T-helper 2 cell treated with Interferon-gamma antibody and Interleukin-4, amounts not matched to agents 5 μg/mL and 100 μg/mL, for 36 hours (primary cell): ENCODE data around the gene EYS.

Experiments used
- DNase-seq: peaks from one replicate; pipeline ENCODE4 v3.0.0; 2021; ENCODE audit warnings: low spot score
- H3K27ac Mint-ChIP-seq: one replicate; pipeline ENCODE4 v1.8.0; 2021; ENCODE audit warnings: mild to moderate bottlenecking, mixed read lengths
- H3K27me3 Mint-ChIP-seq: one replicate; pipeline ENCODE4 v1.8.0; 2021; ENCODE audit warnings: low read depth, mixed read lengths
- H3K36me3 Mint-ChIP-seq: one replicate; pipeline ENCODE4 v1.8.0; 2021; ENCODE audit warnings: low read depth, mixed read lengths
- H3K4me1 Mint-ChIP-seq: one replicate; pipeline ENCODE4 v1.8.0; 2021; ENCODE audit warnings: low read depth, mixed read lengths
- H3K4me3 Mint-ChIP-seq: one replicate; pipeline ENCODE4 v1.8.0; 2022; ENCODE audit warnings: mild to moderate bottlenecking, moderate library complexity, mixed read lengths
- H3K9me3 Mint-ChIP-seq: one replicate; pipeline ENCODE4 v1.8.0; 2021; ENCODE audit warnings: mixed read lengths

EYS gene

DNA sequence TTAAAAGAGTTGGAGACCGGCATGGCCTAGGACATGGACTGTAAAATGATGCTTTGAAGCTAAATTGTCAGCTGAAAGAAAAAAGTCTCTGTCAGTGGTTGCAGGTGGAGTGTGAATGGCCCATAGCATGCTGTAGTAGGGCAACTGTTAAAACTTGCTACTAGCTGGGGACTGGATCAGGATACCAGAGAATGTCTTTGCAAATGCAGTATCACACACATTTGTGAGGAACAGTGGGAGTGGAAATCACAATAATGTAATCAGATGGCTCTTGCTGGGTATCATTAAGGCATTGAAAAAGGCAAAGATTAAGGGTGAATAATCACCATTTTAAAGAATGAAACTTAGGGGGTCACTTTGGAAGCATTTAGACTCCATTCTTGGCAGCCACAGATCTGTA, 737.9 kb downstream of the EYS start:
- H3K27ac Mint-ChIP-seq, result no peak overlapping the region
- H3K4me3 Mint-ChIP-seq, result no peak overlapping the region
- no peaks in the 10 kb centered on the region for H3K36me3 Mint-ChIP-seq
- peaks cover 30% of the 10 kb centered on the region for H3K9me3 Mint-ChIP-seq
- H3K4me1 Mint-ChIP-seq, result no peaks in the 10 kb centered on the region
- DNase-seq, result no peak
- H3K27me3 Mint-ChIP-seq, result no peaks in the 10 kb centered on the region

DNA sequence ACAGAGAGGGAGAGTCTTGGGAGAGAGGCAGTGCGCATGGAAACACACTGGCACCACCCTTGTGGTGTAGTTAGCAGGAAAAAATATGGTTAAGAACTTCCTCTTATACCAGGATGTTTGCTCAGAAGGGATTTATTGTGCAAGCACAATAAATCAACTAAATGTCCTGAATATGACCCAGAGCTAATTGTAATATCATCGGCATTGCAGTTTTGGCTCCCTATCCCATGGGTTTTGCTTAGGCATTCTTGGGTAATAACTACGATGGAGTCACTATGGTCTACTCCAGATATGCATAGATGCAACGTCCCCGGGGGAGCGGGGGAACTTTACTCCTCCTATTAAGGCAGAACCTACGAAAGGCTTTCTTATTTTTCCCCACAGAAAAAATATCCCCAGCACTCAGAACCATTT, 751.6 kb downstream of the EYS start:
- H3K9me3 Mint-ChIP-seq, result peaks cover 29% of the 10 kb centered on the region
- no peaks in the 10 kb centered on the region for H3K27me3 Mint-ChIP-seq
- H3K36me3 Mint-ChIP-seq, result no peaks in the 10 kb centered on the region
- no peak for DNase-seq
- no peak overlapping the region for H3K4me3 Mint-ChIP-seq
- no peak overlapping the region for H3K27ac Mint-ChIP-seq
- H3K4me1 Mint-ChIP-seq, result no peaks in the 10 kb centered on the region

DNA sequence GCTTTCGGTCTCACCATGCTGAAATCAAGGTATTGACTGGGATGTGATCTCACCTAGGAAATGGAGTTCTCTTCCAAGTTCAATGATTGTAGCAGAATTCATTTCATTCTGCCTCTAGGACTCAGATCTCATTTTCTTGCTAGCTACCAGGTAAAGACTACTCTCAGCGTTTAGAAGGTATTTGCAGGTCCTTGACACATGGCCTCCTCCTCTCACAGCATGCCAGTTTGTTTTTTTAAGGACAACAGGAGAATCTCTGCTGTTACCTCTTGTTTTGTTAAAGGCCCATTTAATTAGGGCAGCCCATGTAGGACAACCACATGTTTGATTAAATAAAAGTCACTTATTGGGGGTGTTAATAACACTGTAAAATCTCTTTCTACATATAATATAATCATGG, 757.8 kb downstream of the EYS start:
- no peak for DNase-seq
- H3K9me3 Mint-ChIP-seq, result peaks cover 17% of the 10 kb centered on the region
- H3K27me3 Mint-ChIP-seq, result no peaks in the 10 kb centered on the region
- no peak overlapping the region for H3K4me3 Mint-ChIP-seq
- no peaks in the 10 kb centered on the region for H3K36me3 Mint-ChIP-seq
- no peak overlapping the region for H3K27ac Mint-ChIP-seq
- H3K4me1 Mint-ChIP-seq, result no peaks in the 10 kb centered on the region

DNA sequence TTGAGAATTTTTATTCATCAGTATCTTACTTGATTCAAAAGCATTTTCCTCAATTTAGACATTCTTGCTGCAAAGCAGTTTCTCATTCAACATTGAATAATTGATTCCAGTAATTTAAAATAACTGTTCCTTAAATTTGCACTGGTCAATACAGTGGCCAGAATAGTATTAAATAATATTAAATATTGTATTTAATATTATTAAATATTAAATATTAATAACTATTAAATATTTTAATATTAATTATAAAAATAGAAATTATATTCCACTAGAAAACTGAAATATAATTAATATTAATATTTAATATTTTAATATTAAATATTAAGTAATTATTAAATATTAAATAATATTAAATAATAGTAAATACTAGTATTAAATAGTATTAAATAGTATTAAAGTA, 758.8 kb downstream of the EYS start:
- no peak for DNase-seq
- no peaks in the 10 kb centered on the region for H3K36me3 Mint-ChIP-seq

DNA sequence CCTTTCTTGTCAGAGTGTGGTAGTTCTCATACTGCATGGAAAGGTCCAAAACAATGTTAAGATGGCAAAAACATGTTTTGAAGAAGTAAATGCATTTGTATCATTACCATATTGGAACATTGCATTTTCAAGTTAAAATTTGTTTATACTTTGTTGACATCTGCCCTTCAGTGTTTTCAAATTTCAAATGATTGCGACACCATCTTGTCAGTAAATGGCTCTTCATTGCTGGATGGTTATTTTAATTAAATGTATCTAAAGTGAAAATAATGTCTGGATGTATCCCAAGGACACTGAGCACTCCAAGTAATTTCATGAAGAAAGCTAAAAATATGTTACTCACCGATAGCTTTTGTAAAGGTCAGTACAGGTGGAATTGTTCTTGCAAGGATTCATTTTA, 761.6 kb downstream of the EYS start:
- no peak overlapping the region for H3K27ac Mint-ChIP-seq
- H3K4me3 Mint-ChIP-seq, result no peak overlapping the region
- no peaks in the 10 kb centered on the region for H3K27me3 Mint-ChIP-seq
- DNase-seq, result no peak
- H3K9me3 Mint-ChIP-seq, result peaks cover 32% of the 10 kb centered on the region
- no peaks in the 10 kb centered on the region for H3K4me1 Mint-ChIP-seq
- H3K36me3 Mint-ChIP-seq, result no peaks in the 10 kb centered on the region

More for the DNA sequence above, 758.8 kb downstream of the EYS start:
- Mint-ChIP-seq H3K27me3 (no peaks in the 10 kb centered on the region), H3K27ac (no peak overlapping the region), H3K9me3 (peaks cover 26% of the 10 kb centered on the region), H3K4me3 (no peak overlapping the region), H3K4me1 (no peaks in the 10 kb centered on the region)

DNA sequence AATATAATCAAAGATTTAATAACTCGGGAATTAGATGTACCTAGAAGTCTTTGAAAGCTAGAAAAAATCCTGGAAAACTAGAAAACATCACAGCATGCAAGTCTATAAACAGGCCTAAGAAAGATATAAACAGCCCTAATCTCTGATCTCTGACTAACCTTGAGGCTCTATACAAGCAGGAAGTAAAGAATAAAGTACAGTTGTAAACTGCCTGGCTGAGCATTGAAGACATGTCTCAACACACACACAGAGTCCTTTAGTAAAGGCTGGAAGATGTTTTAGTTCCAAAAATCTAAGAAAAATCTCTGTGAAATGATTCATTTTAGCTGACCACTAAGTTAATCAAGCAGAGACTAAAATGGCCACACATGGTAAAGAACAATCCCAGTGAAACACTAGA, 774.5 kb downstream of the EYS start:
- Mint-ChIP-seq H3K4me1 (no peaks in the 10 kb centered on the region), H3K4me3 (no peak overlapping the region), H3K27me3 (no peaks in the 10 kb centered on the region), H3K36me3 (no peaks in the 10 kb centered on the region), H3K27ac (no peak overlapping the region), H3K9me3 (peaks cover 4% of the 10 kb centered on the region)
- DNase-seq, result no peak

DNA sequence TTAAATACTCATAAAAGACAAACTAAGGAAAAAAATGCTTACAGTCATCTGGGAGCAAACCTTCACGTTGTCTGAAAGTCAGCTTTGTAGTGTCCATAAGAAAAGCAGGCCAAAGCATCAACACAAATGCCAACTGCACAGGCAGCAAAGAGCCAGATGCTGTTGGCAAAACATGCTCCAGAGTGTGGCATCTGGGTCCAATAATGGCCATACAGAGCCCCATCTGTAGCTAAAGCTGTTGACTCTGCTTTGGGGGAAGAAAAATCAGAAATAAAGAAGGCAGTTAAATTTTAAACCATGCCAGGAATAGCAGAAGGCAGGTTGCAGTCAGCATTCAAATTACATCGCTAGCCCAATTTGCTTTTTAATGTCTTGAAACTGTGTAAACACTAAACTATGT, 776.3 kb downstream of the EYS start:
- no peaks in the 10 kb centered on the region for H3K27me3 Mint-ChIP-seq

DNA sequence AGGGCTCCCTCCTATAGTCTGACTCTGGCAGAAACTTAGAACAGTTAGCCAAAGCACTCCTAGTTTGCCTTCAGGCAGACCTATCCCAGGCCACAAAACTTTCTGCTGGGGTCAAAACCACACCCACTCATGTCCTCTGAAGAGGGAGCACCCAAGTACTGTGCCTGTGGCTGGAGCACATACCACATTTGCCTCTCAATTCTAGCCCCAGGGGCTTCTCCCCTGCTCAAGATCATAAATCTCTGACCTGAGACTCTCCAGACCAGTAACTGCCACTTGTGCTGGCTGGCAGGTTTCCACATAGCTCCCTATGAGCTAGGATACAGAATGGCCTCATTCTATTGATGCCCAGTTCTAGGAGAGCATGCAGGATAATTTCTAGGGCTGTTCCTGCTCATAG, 781.0 kb downstream of the EYS start:
- Mint-ChIP-seq H3K9me3 (peaks cover 25% of the 10 kb centered on the region), H3K27me3 (no peaks in the 10 kb centered on the region), H3K4me1 (no peaks in the 10 kb centered on the region), H3K4me3 (no peak overlapping the region), H3K27ac (no peak overlapping the region), H3K36me3 (no peaks in the 10 kb centered on the region)
- no peak for DNase-seq

More for the DNA sequence above, 776.3 kb downstream of the EYS start:
- Mint-ChIP-seq H3K9me3 (peaks cover 3% of the 10 kb centered on the region), H3K4me3 (no peak overlapping the region), H3K4me1 (no peaks in the 10 kb centered on the region), H3K27ac (no peak overlapping the region), H3K36me3 (no peaks in the 10 kb centered on the region)
- no peak for DNase-seq

DNA sequence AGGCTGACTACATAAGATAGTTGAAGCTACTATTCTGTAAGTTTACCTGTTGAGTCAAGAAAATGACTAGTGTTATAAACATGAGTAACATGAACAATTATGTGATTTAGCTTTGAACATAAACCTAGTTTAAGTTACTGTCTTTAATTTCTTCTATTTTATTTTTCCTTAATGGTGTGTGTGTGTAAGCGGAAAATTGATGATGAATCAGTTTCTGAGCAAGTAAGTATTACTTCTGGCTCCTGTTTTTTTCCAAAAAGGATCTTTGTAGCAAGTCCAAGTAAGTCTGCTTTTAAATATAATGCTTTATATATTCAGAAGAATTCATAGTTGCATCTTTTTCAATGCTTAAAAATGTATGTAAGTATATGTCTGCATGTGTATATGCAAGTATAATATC, 786.8 kb downstream of the EYS start:
- DNase-seq, result no peak
- Mint-ChIP-seq H3K36me3 (no peaks in the 10 kb centered on the region), H3K9me3 (peaks cover 28% of the 10 kb centered on the region), H3K27ac (no peak overlapping the region), H3K27me3 (no peaks in the 10 kb centered on the region), H3K4me1 (no peaks in the 10 kb centered on the region), H3K4me3 (no peak overlapping the region)

DNA sequence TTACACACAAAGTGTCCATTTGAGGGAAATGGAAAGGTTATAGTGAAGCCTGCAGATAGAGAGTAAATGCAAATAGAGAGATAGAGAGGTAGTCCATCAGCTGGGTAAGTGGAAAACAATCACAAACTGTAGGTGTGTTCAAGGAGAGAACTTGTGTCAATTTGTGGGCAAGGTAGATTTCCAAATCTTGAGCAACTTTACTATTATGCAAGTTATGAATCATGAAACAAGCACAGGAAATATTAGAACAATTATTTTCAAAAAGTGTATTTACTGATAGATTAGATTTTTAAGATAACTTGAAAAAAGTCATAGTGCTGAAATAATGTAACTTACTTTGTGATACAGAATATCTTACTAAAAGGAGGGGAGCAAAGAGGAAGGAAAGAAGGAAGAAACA, 792.9 kb downstream of the EYS start:
- Mint-ChIP-seq H3K4me3 (no peak overlapping the region), H3K4me1 (no peaks in the 10 kb centered on the region), H3K27me3 (no peaks in the 10 kb centered on the region), H3K36me3 (no peaks in the 10 kb centered on the region), H3K27ac (no peak overlapping the region), H3K9me3 (peaks cover 19% of the 10 kb centered on the region)
- DNase-seq, result no peak

DNA sequence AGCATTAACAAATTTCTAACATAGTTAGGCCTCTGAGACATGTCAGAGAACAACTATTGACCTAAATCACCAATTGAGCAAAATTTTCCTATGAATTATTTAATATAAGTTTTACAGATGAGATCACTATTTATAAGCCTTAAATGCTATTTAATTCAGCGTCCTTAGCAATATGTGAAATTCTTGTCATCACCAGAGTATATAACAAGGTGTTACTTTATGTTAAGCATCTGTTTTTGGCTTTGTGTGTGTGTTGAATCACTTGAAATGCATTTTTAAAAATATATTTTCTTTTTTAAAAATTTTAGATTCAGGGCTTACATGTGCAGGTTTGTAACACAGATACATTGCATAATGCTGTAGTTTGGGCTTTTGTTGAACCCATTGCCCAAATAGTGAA, 794.1 kb downstream of the EYS start:
- H3K4me3 Mint-ChIP-seq, result no peak overlapping the region
- no peaks in the 10 kb centered on the region for H3K27me3 Mint-ChIP-seq
- peaks cover 17% of the 10 kb centered on the region for H3K9me3 Mint-ChIP-seq
- H3K36me3 Mint-ChIP-seq, result no peaks in the 10 kb centered on the region
- H3K4me1 Mint-ChIP-seq, result no peaks in the 10 kb centered on the region
- no peak overlapping the region for H3K27ac Mint-ChIP-seq
- no peak for DNase-seq

DNA sequence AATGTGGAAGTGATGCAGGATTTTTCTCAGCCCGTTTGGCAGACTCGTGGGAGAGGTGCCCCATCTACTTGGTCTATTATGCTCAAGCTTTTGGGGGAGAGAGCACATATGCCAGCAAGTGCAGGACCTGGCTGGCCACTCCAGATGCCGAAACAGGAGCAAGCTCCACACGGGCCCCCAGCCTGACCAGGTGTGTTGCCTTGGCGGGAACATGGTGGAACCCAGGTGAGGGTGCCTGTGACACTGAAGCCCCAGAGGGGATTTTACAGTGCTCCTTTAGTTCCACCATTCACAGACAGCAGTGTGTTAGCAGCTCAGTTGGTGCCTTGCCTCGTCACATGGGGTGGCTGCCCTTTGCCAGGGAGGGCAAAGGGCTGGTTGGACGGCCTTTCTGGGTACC, 798.9 kb downstream of the EYS start:
- DNase-seq, result no peak
- Mint-ChIP-seq H3K9me3 (peaks cover 16% of the 10 kb centered on the region), H3K36me3 (no peaks in the 10 kb centered on the region), H3K27ac (no peak overlapping the region), H3K4me3 (no peak overlapping the region), H3K27me3 (no peaks in the 10 kb centered on the region), H3K4me1 (no peaks in the 10 kb centered on the region)

DNA sequence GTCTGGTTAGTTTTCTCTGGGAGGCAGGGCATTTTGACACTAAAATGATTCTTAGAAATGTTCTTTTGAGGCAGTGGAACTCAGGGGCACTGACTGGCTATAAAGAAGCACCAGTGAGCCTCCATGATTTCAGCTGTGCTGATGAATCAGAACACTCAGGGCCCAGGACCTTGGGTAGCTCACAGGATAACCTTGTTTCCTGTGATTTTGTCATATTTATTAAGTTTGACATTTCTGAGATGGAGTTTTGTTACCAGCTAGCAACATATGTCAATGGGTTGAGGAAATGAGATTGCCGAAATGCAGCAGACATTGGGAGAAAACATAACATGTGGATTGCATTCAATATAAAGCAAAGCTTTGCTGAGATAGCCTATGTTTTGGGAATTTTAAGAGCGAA, 802.4 kb downstream of the EYS start:
- Mint-ChIP-seq H3K9me3 (peaks cover 13% of the 10 kb centered on the region), H3K27ac (no peak overlapping the region), H3K4me1 (no peaks in the 10 kb centered on the region), H3K27me3 (no peaks in the 10 kb centered on the region), H3K36me3 (no peaks in the 10 kb centered on the region), H3K4me3 (no peak overlapping the region)
- no peak for DNase-seq

DNA sequence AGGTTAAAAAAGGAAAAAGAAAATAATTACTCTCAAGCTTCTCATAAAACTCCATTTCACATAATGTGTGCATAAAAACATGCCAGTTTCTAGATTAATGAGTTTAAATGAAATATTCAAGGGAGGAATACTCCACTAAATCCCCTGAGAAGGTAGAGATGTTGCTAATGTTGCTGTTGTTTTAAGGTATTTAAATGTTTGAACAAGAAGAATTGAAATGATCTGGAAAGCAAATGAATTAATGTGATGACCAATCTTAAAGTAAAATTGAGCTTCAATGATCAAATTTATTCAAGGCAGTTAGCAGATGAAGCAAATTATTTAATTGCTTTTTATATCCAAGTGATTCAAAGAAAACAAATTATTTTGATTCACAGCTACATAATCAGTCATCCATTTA, 804.4 kb downstream of the EYS start:
- Mint-ChIP-seq H3K27me3 (no peaks in the 10 kb centered on the region), H3K4me3 (no peak overlapping the region), H3K27ac (no peak overlapping the region), H3K9me3 (peaks cover 22% of the 10 kb centered on the region), H3K4me1 (no peaks in the 10 kb centered on the region), H3K36me3 (no peaks in the 10 kb centered on the region)
- no peak for DNase-seq

DNA sequence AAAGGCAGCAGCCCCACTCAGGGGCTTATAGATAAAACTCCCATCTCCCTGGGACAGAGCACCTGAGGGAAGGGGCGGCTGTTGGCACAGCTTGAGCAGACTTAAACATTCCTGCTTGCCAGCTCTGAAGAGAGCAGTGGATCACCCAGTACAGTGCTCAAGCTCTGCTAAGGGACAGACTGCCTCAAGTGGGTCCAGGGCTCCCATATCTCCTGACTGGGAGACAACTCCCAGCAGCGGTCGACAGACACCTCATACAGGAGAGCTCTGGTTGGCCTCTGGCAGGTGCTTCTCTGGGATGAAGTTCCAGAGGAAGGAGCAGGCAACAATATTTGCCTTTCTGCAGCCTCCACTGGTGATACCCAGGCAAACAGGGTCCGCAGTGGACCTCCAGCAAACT, 810.1 kb downstream of the EYS start:
- peaks cover 26% of the 10 kb centered on the region for H3K9me3 Mint-ChIP-seq
- H3K36me3 Mint-ChIP-seq, result no peaks in the 10 kb centered on the region
- no peaks in the 10 kb centered on the region for H3K4me1 Mint-ChIP-seq
- DNase-seq, result no peak
- H3K4me3 Mint-ChIP-seq, result no peak overlapping the region
- no peak overlapping the region for H3K27ac Mint-ChIP-seq
- no peaks in the 10 kb centered on the region for H3K27me3 Mint-ChIP-seq
